ENCODE measurements around the gene DUSP28. TPM values are rescaled to one million over a fixed set of nuclear protein-coding genes. Genes with fewer than 3 reads are reported as not detected.
"Not testable (repeated sequence)": the region's sequence is repeated elsewhere in the genome, so short reads cannot be mapped to it uniquely, and the experiment has no call there.

The DUSP28 gene
- polyA plus RNA-seq, 4 donors, result 6.3 to 9.6 (median 8.1) TPM

GRCh38 chr2:240558236-240558761 is 1.9 kb upstream of the DUSP28 start:
- no peak for DNase-seq (ENCODE audit: low read depth in 4 of 4, low spot score in 3 of 4)

- no peak for DNase-seq (ENCODE audit: low read depth in 4 of 4, low spot score in 3 of 4)
These were observed 871 bp upstream of the DUSP28 start for GRCh38 chr2:240559286-240559685.

GRCh38 chr2:240560480-240561324 is 545 bp downstream of the DUSP28 start:
- peak; percentile 94 to 97 (median 96) for DNase-seq (ENCODE audit: low read depth in 4 of 4, low spot score in 3 of 4)

GRCh38 chr2:240561325-240561971 is 1.3 kb downstream of the DUSP28 start:
- no peak for DNase-seq (ENCODE audit: low read depth in 4 of 4, low spot score in 3 of 4)

- not testable (repeated sequence) for DNase-seq (ENCODE audit: low read depth in 4 of 4, low spot score in 3 of 4)
These were observed 3.1 kb downstream of the DUSP28 start for GRCh38 chr2:240563231-240563630.

- DNase-seq (ENCODE audit: low read depth in 4 of 4, low spot score in 3 of 4), result no peak
These were observed 3.9 kb downstream of the DUSP28 start for GRCh38 chr2:240563951-240564560.

- no peak for DNase-seq (ENCODE audit: low read depth in 4 of 4, low spot score in 3 of 4)
These were observed 4.6 kb downstream of the DUSP28 start for GRCh38 chr2:240564561-240565332.

GRCh38 chr2:240565333-240566202 is 5.4 kb downstream of the DUSP28 start:
- no peak for DNase-seq (ENCODE audit: low read depth in 4 of 4, low spot score in 3 of 4)

GRCh38 chr2:240566203-240567136 is 6.3 kb downstream of the DUSP28 start:
- peak in 2 of 4 donors; percentile 54 to 55 for DNase-seq (ENCODE audit: low read depth in 4 of 4, low spot score in 3 of 4)

- DNase-seq (ENCODE audit: low read depth in 4 of 4, low spot score in 3 of 4), result no peak
These were observed 7.1 kb downstream of the DUSP28 start for GRCh38 chr2:240567137-240567871.

- DNase-seq (ENCODE audit: low read depth in 4 of 4, low spot score in 3 of 4), result no peak
These were observed 7.9 kb downstream of the DUSP28 start, which contains the start of gene RNPEPL1 for GRCh38 chr2:240567872-240568677. TSS of gene RNPEPL1 (plus strand) at chr2:240568484. CDS start at chr2:240568587, 103 bp downstream.

- DNase-seq (ENCODE audit: low read depth in 4 of 4, low spot score in 3 of 4), result no peak
These were observed 8.7 kb downstream of the DUSP28 start for GRCh38 chr2:240568678-240569522.

- no peak for DNase-seq (ENCODE audit: low read depth in 4 of 4, low spot score in 3 of 4)
These were observed 9.4 kb downstream of the DUSP28 start for GRCh38 chr2:240569523-240569997.

GRCh38 chr2:240569998-240570530 is 9.9 kb downstream of the DUSP28 start:
- DNase-seq (ENCODE audit: low read depth in 4 of 4, low spot score in 3 of 4), result no peak

- DNase-seq (ENCODE audit: low read depth in 4 of 4, low spot score in 3 of 4), result no peak
These were observed 10.6 kb downstream of the DUSP28 start for GRCh38 chr2:240570531-240571313.
